Thymus (tissue), 11 donors: ENCODE results near the gene GPHN. TPM values are rescaled to one million over a fixed set of nuclear protein-coding genes. Genes with fewer than 3 reads are reported as not detected.

Experiments
- DNase-seq, 9 donors: peaks; one replicate each; pipeline ENCODE4 v3.0.0-alpha.2; 2013; ENCODE audit warnings: low spot score in 9 of 9, low read depth in 6 of 9, missing footprints in 1 of 9
- H3K27ac ChIP-seq, 2 donors: one replicate each; pipeline ENCODE4 v1.5.1; 2013; ENCODE audit warnings: control low read depth in 1 of 2, low read depth in 1 of 2, low read length in 1 of 2, mild to moderate bottlenecking in 1 of 2, moderate library complexity in 1 of 2
- H3K27me3 ChIP-seq, 2 donors: one replicate each; pipeline ENCODE4 v1.5.1; 2013; ENCODE audit warnings: low read length in 1 of 2; ENCODE audit not compliant: control insufficient read depth in 2 of 2, insufficient read depth in 1 of 2
- H3K36me3 ChIP-seq, 2 donors: one replicate each; pipeline ENCODE4 v1.5.1; 2013; ENCODE audit warnings: low read length in 1 of 2, mild to moderate bottlenecking in 1 of 2, moderate library complexity in 1 of 2; ENCODE audit not compliant: control insufficient read depth in 2 of 2, insufficient read depth in 2 of 2
- H3K4me1 ChIP-seq, 2 donors: one replicate each; pipeline ENCODE4 v1.5.1; 2013; ENCODE audit warnings: low read length in 2 of 2; ENCODE audit not compliant: control insufficient read depth in 2 of 2, insufficient read depth in 2 of 2
- H3K4me3 ChIP-seq, 2 donors: one replicate each; pipeline ENCODE4 v1.5.1; 2013; ENCODE audit warnings: low read length in 2 of 2, control low read depth in 1 of 2, mild to moderate bottlenecking in 1 of 2
- H3K9me3 ChIP-seq, 2 donors: one replicate each; pipeline ENCODE4 v1.5.1; 2013; ENCODE audit warnings: low read length in 1 of 2, mild to moderate bottlenecking in 1 of 2; ENCODE audit not compliant: control insufficient read depth in 2 of 2, insufficient read depth in 1 of 2
- whole genome bisulfite sequencing: extraction: QIAGEN DNeasy Blood & Tissue Kit; methylation state at CpG from one replicate; pipeline ENCODE4 v1.1.7; 2013; 5-methylcytosine and 5-hydroxymethylcytosine counted together
- polyA plus RNA-seq: library from polyadenylated mRNA; stranded (reverse); fragments of 200-250 nt; gene quantifications from one replicate; pipeline ENCODE4 v1.2.3, GENCODE V29; 2013
- total RNA-seq: library from RNA; stranded (reverse); fragments of 120-200 nt; gene quantifications from one replicate; pipeline ENCODE4 v1.2.4, GENCODE V29; 2013
- donor health status: healthy.

The GPHN gene
- total and polyA plus RNA-seq, 2 donors = 11.6 to 28.4 TPM

- no peaks in the 10 kb centered on the region for H3K27me3 ChIP-seq
- DNase-seq = no peak
- H3K4me1 ChIP-seq = no peaks in the 10 kb centered on the region
- H3K36me3 ChIP-seq = no peaks in the 10 kb centered on the region
- no peak overlapping the region for H3K4me3 ChIP-seq
- WGBS = 97% methylated on average over 6 of the region's 6 CpGs
- H3K9me3 ChIP-seq = no peaks in the 10 kb centered on the region
- no peak overlapping the region for H3K27ac ChIP-seq
Measured at GRCh38 chr14:67199016-67199415, 691.1 kb downstream of the GPHN start.

- Histone ChIP-seq H3K4me3 (no peak overlapping the region), H3K27ac (no peak overlapping the region), H3K9me3 (no peaks in the 10 kb centered on the region), H3K36me3 (no peaks in the 10 kb centered on the region), H3K27me3 (no peaks in the 10 kb centered on the region), H3K4me1 (no peaks in the 10 kb centered on the region)
- no peak for DNase-seq
- 95% methylated on average over 8 of the region's 8 CpGs for WGBS
Measured at GRCh38 chr14:67207810-67208209, 699.9 kb downstream of the GPHN start.

DNA sequence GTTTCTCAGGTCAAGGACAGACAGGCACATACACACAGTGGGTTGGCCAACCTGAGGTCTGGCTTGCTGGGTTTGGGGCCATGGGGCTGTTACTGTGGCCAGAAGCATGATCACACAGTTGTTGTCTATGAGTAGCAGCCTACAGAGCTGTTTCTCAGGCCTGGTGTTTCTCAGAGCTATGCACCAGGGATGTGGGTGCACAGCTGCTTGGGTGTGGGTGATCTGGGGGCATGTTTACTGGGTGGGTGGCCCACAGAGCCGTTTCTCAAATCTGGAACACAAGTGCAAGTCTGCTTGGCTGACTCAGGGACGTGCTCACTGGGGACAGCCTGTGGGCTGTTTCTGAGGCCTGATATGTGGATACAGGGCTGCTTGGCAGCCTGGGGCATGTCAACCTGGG, 710.2 kb downstream of the GPHN start:
- Histone ChIP-seq H3K4me1 (no peaks in the 10 kb centered on the region), H3K27ac (no peak overlapping the region), H3K27me3 (no peaks in the 10 kb centered on the region), H3K36me3 (no peaks in the 10 kb centered on the region), H3K9me3 (no peaks in the 10 kb centered on the region), H3K4me3 (no peak overlapping the region)
- WGBS = 85% methylated on average over 2 of the region's 2 CpGs
- no peak for DNase-seq

DNA sequence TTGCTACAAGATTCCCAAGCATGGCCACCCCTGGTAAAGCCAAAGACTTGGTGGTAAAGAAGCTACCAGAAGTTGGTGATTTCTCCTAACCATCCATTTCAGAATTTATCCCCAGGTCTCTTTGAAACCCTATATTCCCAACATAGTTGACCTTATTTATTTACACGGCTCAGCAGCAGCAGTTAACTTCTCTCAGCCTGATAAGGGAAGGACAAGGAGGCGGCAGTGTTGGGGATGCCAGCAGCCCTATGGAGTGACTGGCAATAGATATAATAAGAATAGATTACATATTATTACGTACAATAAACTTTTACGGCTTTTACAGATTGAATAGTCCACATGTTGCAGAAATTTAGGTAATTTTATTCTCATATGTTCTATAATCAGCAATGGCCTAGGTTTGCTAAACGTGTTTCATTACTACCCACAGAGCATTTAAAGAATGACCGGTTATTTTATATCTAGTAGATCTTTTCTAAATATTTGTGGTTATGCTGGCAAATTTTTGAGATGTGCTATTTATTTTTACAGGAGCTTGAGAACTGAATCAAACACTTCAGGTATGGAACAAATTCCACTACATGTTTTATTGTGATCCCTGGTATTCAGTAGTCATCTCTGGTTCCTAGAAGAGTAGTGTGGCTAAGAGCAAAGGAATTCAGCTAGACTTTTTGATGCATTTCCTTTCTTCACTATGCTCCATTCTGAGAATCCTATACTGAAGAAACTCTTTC, 713.5 kb downstream of the GPHN start:
- DNase-seq = no peak
- no peaks in the 10 kb centered on the region for H3K27me3 ChIP-seq
- H3K4me3 ChIP-seq = no peak overlapping the region
- WGBS = 97% methylated on average over 6 of the region's 6 CpGs
- no peaks in the 10 kb centered on the region for H3K36me3 ChIP-seq
- no peaks in the 10 kb centered on the region for H3K9me3 ChIP-seq
- H3K27ac ChIP-seq = no peak overlapping the region
- H3K4me1 ChIP-seq = peaks cover 0 to 2% of the 10 kb centered on the region in 2 donors

- no peak overlapping the region for H3K27ac ChIP-seq
- no peak for DNase-seq
- H3K9me3 ChIP-seq = no peaks in the 10 kb centered on the region
- no peaks in the 10 kb centered on the region for H3K36me3 ChIP-seq
- peaks cover 0 to 2% of the 10 kb centered on the region in 2 donors for H3K4me1 ChIP-seq
- H3K27me3 ChIP-seq = no peaks in the 10 kb centered on the region
- 97% methylated on average over 4 of the region's 4 CpGs for WGBS
- no peak overlapping the region for H3K4me3 ChIP-seq
Measured at GRCh38 chr14:67221982-67222328, 714.0 kb downstream of the GPHN start.

DNA sequence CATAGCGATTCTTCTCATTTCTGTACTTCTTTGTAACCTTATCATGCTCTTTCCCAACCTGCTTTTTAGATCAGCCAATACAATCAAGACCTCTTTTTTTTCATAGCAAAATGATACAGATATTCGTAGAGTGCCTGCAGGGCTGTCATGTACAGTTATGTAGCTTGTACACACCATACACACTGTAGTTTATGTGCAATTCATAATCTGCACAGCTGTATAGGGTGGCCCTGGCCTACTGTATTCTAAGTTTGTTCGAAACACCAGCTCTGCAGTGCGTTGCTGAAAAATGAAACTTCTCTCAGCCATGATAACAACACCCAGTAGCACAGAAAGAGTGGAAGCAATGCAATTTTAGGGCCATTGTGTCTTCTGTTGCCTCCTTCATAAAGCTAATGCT, 717.6 kb downstream of the GPHN start:
- 91% methylated on average over 4 of the region's 4 CpGs for WGBS
- Histone ChIP-seq H3K4me3 (no peak overlapping the region), H3K36me3 (no peaks in the 10 kb centered on the region), H3K27me3 (no peaks in the 10 kb centered on the region), H3K9me3 (no peaks in the 10 kb centered on the region), H3K27ac (no peak overlapping the region), H3K4me1 (peaks cover 0 to 2% of the 10 kb centered on the region in 2 donors)
- DNase-seq = no peak

DNA sequence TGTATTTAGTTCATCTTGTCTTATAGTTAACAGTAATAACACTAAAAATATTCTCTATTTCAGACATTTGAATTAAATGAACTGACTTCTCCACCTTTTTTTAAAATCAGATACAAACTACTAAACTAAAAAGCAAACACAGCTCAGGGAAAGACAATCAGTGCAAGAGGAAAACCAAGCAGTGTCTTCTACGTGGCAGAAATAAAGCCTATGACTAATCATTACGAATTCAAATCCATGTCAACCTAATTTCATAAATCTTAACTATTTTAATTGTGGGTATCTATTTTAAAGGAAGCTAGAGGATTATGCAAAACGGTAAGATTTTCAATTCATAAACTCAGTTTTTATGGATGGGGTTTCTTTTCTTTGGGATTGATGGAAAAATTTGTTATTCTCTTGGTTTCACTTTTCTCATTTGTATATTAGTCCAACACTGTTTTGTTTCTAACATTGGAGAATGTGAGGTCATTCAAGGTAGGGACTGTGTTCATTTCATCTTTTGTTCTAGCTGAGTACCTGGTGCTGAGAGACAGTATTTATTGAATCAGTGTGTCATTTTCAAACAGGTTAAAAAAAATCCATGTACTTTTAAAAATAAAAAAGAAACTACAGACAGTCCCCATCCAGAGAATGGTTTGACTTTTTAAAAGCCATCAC, 720.5 kb downstream of the GPHN start:
- Histone ChIP-seq H3K27me3 (no peaks in the 10 kb centered on the region), H3K9me3 (no peaks in the 10 kb centered on the region), H3K4me3 (no peak overlapping the region), H3K27ac (no peak overlapping the region), H3K4me1 (peaks cover 0 to 2% of the 10 kb centered on the region in 2 donors), H3K36me3 (no peaks in the 10 kb centered on the region)
- 96% methylated on average over 3 of the region's 3 CpGs for WGBS
- DNase-seq = no peak

Other genes starting within 250 kb of the GPHN start
- gene CCDC196, start 21.8 kb upstream of the GPHN start, total RNA-seq = 0.14 TPM
- gene CCDC196, start 21.8 kb upstream of the GPHN start, polyA plus RNA-seq = not detected